Natural killer cell treated with Interleukin-12 subunit alpha and Interleukin-12 subunit beta and Interleukin-15 and Interleukin-18, amount 100 ng/mL, for 72 hours (primary cell): ENCODE measurements around the gene MYMX. TPM values are rescaled to one million over a fixed set of nuclear protein-coding genes. Genes with fewer than 3 reads are reported as not detected.
"Not testable (repeated sequence)": the region's sequence is repeated elsewhere in the genome, so short reads cannot be mapped to it uniquely, and the experiment has no call there.

Source experiments
- ATAC-seq, 2 donors: fragments of 150-1000 bp; cut with Tn5 transposase in 1 of 2; sonication (Bioruptor Pico), chemical (Tn5 transposase) in 1 of 2; 2 replicates each; pipeline ENCODE4 v1.10.0; 2021
- DNase-seq: peaks from one replicate; pipeline ENCODE4 v3.0.0; 2022; ENCODE audit warnings: low spot score
- H3K27ac Mint-ChIP-seq, 2 donors: 1 replicate in 1 of 2; 2 replicates in 1 of 2; pipeline ENCODE4 v1.8.0; 2022; ENCODE audit warnings: mixed read lengths in 2 of 2, mild to moderate bottlenecking in 1 of 2, moderate library complexity in 1 of 2
- H3K27me3 Mint-ChIP-seq, 2 donors: 1 replicate in 1 of 2; 2 replicates in 1 of 2; pipeline ENCODE4 v1.8.0; 2022; ENCODE audit warnings: mixed read lengths in 2 of 2
- H3K36me3 Mint-ChIP-seq: one replicate; pipeline ENCODE4 v1.8.0; 2022; ENCODE audit warnings: mixed read lengths
- H3K4me1 Mint-ChIP-seq, 2 donors: 1 replicate in 1 of 2; 2 replicates in 1 of 2; pipeline ENCODE4 v1.8.0; 2022; ENCODE audit warnings: low read depth in 2 of 2, mixed read lengths in 2 of 2, mild to moderate bottlenecking in 1 of 2
- H3K4me3 Mint-ChIP-seq: one replicate; pipeline ENCODE4 v1.8.0; 2022; ENCODE audit warnings: mixed read lengths
- H3K9me3 Mint-ChIP-seq: 2 replicates; pipeline ENCODE4 v1.8.0; 2022; ENCODE audit warnings: mixed read lengths
- total RNA-seq, 2 donors: library from RNA; stranded (reverse); gene quantifications; one replicate each; pipeline ENCODE4 v1.2.3, GENCODE V29; 2022

The MYMX gene
- total RNA-seq, 2 donors from 2014 or later: not detected

DNA sequence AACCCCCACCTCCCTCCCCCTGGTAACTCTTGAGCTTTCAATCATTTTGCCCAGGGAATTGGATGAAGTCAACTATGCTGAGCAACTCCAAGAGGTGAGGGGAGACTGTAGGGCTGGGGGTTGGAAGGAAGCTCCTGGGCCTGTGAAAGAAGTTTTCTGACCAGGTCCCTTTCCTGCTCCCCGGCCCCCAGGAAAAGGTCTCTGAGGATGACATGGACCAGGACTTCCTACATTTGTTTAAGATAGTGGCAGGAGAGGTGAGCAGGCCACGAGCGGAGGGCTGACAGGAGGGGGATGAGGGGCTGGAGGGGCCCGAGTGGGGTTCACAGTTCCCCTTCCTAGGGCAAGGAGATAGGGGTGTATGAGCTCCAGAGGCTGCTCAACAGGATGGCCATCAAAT, 36.3 kb upstream of the MYMX start:
- Mint-ChIP-seq H3K27ac (no peak overlapping the region), H3K36me3 (no peaks in the 10 kb centered on the region), H3K4me3 (no peak overlapping the region), H3K27me3 (peaks cover 0 to 3% of the 10 kb centered on the region in 2 donors), H3K9me3 (no peaks in the 10 kb centered on the region), H3K4me1 (peaks cover 0 to 12% of the 10 kb centered on the region in 2 donors)
- no peak for DNase-seq
- no peak for ATAC-seq

DNA sequence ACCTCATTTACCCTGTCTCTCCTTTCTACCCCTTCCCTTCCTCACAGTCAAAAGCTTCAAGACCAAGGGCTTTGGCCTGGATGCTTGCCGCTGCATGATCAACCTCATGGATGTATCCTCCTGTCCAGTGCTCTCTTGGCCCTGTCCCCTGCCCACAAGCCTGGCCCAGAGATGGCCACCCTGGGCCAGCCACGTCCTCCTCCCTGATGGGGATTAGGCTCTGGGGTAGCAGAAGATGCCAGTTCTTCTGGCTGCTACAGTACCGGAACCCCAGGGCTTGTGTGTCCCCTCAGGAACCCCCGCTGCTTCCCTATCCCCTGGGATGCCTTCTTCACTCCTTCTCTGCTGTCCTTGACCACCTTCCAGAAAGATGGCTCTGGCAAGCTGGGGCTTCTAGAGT, 35.8 kb upstream of the MYMX start:
- Mint-ChIP-seq H3K27ac (no peak overlapping the region), H3K4me3 (no peak overlapping the region), H3K4me1 (peaks cover 0 to 12% of the 10 kb centered on the region in 2 donors), H3K36me3 (no peaks in the 10 kb centered on the region), H3K9me3 (no peaks in the 10 kb centered on the region), H3K27me3 (peaks cover under 1 to 4% of the 10 kb centered on the region in 2 donors)
- ATAC-seq (no peak), DNase-seq (no peak)

DNA sequence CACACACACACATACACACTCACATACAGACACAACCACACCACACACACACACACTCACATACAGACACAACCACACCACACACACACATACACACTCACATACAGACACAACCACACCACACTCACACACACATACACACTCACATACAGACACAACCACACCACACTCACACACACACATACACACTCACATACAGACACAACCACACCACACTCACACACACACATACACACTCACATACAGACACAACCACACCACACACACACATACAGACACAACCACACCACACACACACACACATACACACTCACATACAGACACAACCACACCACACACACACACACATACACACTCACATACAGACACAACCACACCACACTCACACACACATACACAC, 34.9 kb upstream of the MYMX start:
- H3K36me3 Mint-ChIP-seq, H3K27ac Mint-ChIP-seq, ATAC-seq, H3K9me3 Mint-ChIP-seq, DNase-seq, H3K4me3 Mint-ChIP-seq, H3K27me3 Mint-ChIP-seq: not testable (repeated sequence)
- H3K4me1 Mint-ChIP-seq: peaks cover 0 to 12% of the 10 kb centered on the region in 2 donors

- Mint-ChIP-seq H3K4me1 (peaks cover 0 to 5% of the 10 kb centered on the region in 2 donors), H3K36me3 (no peaks in the 10 kb centered on the region), H3K27me3 (peaks cover 8 to 10% of the 10 kb centered on the region in 2 donors), H3K27ac (no peak overlapping the region), H3K9me3 (no peaks in the 10 kb centered on the region), H3K4me3 (no peak overlapping the region)
- ATAC-seq (no peak), DNase-seq (no peak)
Observed at GRCh38 chr6:44182911-44183390, 33.8 kb upstream of the MYMX start.

DNA sequence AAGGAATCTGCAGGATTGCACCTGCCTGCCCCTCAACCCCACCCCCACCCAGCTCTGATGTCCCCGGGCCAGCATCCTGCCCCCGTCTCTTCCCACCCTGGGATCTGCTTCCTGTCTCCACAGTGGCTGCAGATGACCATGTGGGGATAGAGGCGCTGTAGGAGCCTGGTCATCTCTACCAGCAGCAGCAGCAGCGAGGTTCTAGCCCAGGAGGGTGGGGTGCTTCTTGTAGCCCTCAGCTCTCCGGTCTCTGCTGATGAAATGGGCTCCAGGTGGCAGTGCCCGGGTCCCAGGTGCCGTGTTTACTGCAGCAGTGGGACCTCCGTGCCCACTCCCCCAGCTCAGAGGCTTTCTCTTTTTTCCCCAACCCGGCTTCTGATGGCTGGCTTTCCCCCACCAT, 32.9 kb upstream of the MYMX start:
- Mint-ChIP-seq H3K4me1 (peaks cover 0 to 5% of the 10 kb centered on the region in 2 donors), H3K36me3 (no peaks in the 10 kb centered on the region)
- no peak for ATAC-seq

DNA sequence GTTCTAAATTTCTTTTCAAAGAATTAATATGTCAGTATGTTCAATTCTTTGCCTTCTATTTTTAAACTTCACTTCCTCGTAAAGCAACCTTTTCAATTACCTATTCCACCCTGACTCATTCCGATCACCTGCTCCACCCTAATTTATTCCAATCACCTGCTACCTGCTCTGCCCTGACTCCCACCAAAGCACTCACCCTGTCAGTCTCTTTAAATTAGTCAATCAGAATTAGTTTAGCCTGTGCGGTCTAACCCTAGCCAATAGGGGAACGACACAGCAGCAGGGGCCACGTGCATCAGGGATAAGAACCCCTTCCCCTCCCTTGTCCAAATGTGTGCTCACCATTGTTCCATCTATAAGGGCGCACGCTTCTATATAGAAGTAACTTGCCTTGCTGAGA, 31.4 kb upstream of the MYMX start:
- H3K36me3 Mint-ChIP-seq, H3K9me3 Mint-ChIP-seq, H3K27ac Mint-ChIP-seq, ATAC-seq, H3K4me3 Mint-ChIP-seq, H3K4me1 Mint-ChIP-seq, DNase-seq: not testable (repeated sequence)
- H3K27me3 Mint-ChIP-seq: peaks cover 8 to 12% of the 10 kb centered on the region in 2 donors

More for the DNA sequence above, 32.9 kb upstream of the MYMX start:
- Mint-ChIP-seq H3K27ac (no peak overlapping the region), H3K27me3 (peaks cover 8 to 10% of the 10 kb centered on the region in 2 donors), H3K4me3 (no peak overlapping the region), H3K9me3 (no peaks in the 10 kb centered on the region)
- no peak for DNase-seq

DNA sequence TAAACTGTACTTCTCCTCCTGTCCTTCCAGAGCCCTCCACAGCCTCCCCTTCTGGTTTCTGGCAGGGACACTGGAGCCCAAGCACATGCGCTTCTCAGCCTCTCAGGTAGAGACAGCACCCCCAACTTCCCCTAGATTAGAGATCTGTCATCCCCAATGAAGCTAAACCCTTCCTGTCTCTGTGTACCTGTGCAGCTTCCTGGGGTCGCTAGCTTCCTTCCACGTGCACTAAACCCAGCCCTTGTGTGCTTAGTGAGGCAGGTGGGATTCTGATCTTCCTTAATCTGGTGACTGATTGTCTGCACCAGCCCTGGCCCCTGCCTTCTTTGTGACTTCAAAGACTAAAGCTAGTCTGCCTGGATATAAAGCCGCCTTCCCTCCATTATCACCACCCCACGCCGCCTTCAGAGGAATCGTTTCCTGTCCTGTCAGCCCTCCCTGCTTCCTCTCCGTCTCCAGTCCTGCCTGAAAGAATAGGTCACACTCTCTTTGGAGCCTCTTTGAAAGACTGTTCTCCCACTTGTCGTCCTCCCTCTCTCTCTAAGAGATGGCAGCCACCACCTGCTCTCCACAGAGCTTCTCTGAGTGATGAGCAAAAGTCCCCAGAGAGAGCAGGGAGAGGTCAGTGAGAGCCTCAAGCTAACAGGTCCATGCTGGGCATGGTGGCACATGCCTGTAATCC, 30.6 kb upstream of the MYMX start:
- Mint-ChIP-seq H3K9me3 (no peaks in the 10 kb centered on the region), H3K4me1 (peaks cover 0 to 5% of the 10 kb centered on the region in 2 donors), H3K27me3 (peaks cover 8 to 12% of the 10 kb centered on the region in 2 donors), H3K4me3 (no peak overlapping the region), H3K36me3 (no peaks in the 10 kb centered on the region), H3K27ac (no peak overlapping the region)
- DNase-seq (no peak), ATAC-seq (peak in 1 of 2 donors; percentile 12)

DNA sequence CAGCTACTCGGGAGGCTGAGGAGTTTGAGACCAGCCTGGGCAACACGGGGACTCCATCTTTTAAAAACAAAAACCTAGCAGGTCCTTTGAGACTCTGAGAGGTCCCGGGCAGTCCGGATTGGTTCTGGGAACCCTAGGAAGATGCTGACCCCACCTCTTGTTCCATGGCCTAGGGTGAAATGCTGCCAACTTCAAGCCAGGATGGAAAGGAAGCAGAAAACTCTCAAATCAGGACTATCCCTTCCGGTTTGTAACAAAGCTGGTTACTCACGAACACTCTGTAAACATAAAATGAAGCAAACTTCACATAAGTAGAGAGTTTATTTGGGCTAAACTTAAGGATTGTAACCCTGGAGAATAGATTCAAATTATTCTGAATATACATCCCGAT, 30.1 kb upstream of the MYMX start:
- no peak overlapping the region for H3K4me3 Mint-ChIP-seq
- ATAC-seq: no peak

DNA sequence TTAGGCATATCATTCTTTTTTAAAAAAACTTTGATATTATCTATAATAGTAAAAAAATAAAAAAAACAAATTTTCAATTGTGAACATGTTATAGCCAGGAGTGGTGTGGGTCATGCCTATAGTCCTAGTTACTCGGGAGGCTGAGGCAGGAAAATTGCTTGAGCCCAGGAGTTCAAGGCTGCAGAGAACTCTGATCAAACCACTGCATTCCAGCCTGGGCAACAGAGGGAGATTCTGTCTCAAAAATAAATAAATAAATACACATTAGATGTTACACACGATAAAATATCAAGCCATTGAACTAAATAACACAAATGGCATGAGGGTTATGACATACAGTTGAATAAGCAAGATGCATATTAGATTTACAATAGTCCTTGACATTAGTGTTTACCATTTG, 27.9 kb upstream of the MYMX start:
- no peak overlapping the region for H3K4me3 Mint-ChIP-seq
- no peaks in the 10 kb centered on the region for H3K9me3 Mint-ChIP-seq
- no peaks in the 10 kb centered on the region for H3K36me3 Mint-ChIP-seq
- H3K27me3 Mint-ChIP-seq: peaks cover 18 to 25% of the 10 kb centered on the region in 2 donors
- DNase-seq (no peak), ATAC-seq (no peak)
- no peak overlapping the region for H3K27ac Mint-ChIP-seq
- peaks cover 7 to 16% of the 10 kb centered on the region in 2 donors for H3K4me1 Mint-ChIP-seq

More for the DNA sequence above, 30.1 kb upstream of the MYMX start:
- no peaks in the 10 kb centered on the region for H3K9me3 Mint-ChIP-seq
- H3K4me1 Mint-ChIP-seq: peaks cover 0 to 5% of the 10 kb centered on the region in 2 donors
- no peaks in the 10 kb centered on the region for H3K36me3 Mint-ChIP-seq
- H3K27ac Mint-ChIP-seq: no peak overlapping the region
- H3K27me3 Mint-ChIP-seq: peaks cover 8 to 12% of the 10 kb centered on the region in 2 donors
- no peak for DNase-seq

DNA sequence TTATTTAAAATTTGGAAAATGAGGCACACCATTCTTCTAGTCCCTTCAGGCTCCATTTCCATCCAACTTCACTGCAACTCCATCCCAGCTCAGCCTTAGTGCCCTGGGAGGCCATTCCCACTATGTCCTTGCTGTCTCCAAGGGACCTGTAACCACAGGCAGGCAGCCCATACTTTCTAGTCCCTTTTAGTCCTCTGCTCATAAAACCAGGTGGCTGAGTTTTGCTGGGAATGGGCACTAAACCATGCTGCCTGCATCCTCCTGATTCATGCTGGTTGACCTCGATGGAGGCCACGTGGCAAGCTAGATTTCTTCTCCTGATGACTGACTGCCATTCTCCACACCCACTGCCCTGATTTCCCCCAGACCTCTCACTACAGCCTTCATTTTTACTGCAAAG, 27.5 kb upstream of the MYMX start:
- H3K4me3 Mint-ChIP-seq: no peak overlapping the region
- ATAC-seq: no peak
- no peak overlapping the region for H3K27ac Mint-ChIP-seq
- peaks cover 7 to 16% of the 10 kb centered on the region in 2 donors for H3K4me1 Mint-ChIP-seq
- peaks cover 18 to 25% of the 10 kb centered on the region in 2 donors for H3K27me3 Mint-ChIP-seq
- no peaks in the 10 kb centered on the region for H3K36me3 Mint-ChIP-seq
- no peaks in the 10 kb centered on the region for H3K9me3 Mint-ChIP-seq
- DNase-seq: no peak

- H3K27me3 Mint-ChIP-seq: peaks cover 15 to 25% of the 10 kb centered on the region in 2 donors
- H3K4me1 Mint-ChIP-seq: peaks cover 7 to 16% of the 10 kb centered on the region in 2 donors
- ATAC-seq (no peak), DNase-seq (no peak)
- H3K27ac Mint-ChIP-seq: no peak overlapping the region
- no peaks in the 10 kb centered on the region for H3K9me3 Mint-ChIP-seq
- no peak overlapping the region for H3K4me3 Mint-ChIP-seq
- no peaks in the 10 kb centered on the region for H3K36me3 Mint-ChIP-seq
Observed at GRCh38 chr6:44190715-44191114, 26.0 kb upstream of the MYMX start.

- Mint-ChIP-seq H3K9me3 (no peaks in the 10 kb centered on the region), H3K27me3 (peaks cover 9 to 17% of the 10 kb centered on the region in 2 donors), H3K36me3 (no peaks in the 10 kb centered on the region), H3K4me3 (peak overlapping the region; percentile 28), H3K4me1 (peaks cover 7 to 11% of the 10 kb centered on the region in 2 donors), H3K27ac (peak overlapping the region in 1 of 2 donors; percentile 5)
- peak in 1 of 2 donors; percentile 36 for ATAC-seq
- no peak for DNase-seq
Observed at GRCh38 chr6:44192428-44193041, 24.2 kb upstream of the MYMX start.

GRCh38 chr6:44193307-44193910, 23.3 kb upstream of the MYMX start:
- Mint-ChIP-seq H3K4me3 (no peak overlapping the region), H3K27ac (peak overlapping the region in 1 of 2 donors; percentile 47), H3K4me1 (peaks cover 7 to 11% of the 10 kb centered on the region in 2 donors), H3K36me3 (no peaks in the 10 kb centered on the region), H3K9me3 (no peaks in the 10 kb centered on the region), H3K27me3 (peaks cover 9 to 17% of the 10 kb centered on the region in 2 donors)
- ATAC-seq (no peak), DNase-seq (no peak)

- Mint-ChIP-seq H3K4me3 (no peak overlapping the region), H3K27ac (peak overlapping the region in 1 of 2 donors; percentile 47), H3K9me3 (no peaks in the 10 kb centered on the region), H3K36me3 (no peaks in the 10 kb centered on the region), H3K27me3 (peaks cover 12 to 17% of the 10 kb centered on the region in 2 donors), H3K4me1 (peaks cover 7 to 11% of the 10 kb centered on the region in 2 donors)
- ATAC-seq (peak in 1 of 2 donors; percentile 6), DNase-seq (no peak)
Observed at GRCh38 chr6:44194326-44194725, 22.4 kb upstream of the MYMX start.
